NK-92 (cell line): ENCODE results near the gene WDR33.
"Not testable (repeated sequence)": the region's sequence is repeated elsewhere in the genome, so short reads cannot be mapped to it uniquely, and the experiment has no call there.

Source experiments
- DNase-seq: peaks from one replicate; lab custom pipeline; 2025; ENCODE audit not compliant: unreplicated experiment; lab: John Stamatoyannopoulos, UW

Gene WDR33

DNA sequence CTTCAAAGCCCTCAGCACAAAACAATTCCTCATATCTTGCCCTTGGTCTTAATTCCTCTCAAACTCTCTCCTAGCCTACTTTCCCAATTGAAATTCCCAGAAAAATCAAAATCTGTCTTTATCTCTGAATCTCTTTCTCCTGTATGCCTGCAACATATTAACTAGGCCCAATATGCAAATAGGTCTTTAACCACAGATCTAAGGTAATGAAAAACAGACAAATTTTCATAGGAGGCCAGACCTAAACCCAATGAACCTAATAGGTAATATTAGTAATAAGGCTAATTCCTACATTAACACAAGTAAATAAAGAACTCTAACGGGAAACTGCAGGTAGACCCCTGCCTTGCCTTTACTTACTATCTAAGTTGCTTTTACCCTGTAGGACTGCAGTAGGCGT, 41.4 kb downstream of the WDR33 start:
- no peak for DNase-seq

DNA sequence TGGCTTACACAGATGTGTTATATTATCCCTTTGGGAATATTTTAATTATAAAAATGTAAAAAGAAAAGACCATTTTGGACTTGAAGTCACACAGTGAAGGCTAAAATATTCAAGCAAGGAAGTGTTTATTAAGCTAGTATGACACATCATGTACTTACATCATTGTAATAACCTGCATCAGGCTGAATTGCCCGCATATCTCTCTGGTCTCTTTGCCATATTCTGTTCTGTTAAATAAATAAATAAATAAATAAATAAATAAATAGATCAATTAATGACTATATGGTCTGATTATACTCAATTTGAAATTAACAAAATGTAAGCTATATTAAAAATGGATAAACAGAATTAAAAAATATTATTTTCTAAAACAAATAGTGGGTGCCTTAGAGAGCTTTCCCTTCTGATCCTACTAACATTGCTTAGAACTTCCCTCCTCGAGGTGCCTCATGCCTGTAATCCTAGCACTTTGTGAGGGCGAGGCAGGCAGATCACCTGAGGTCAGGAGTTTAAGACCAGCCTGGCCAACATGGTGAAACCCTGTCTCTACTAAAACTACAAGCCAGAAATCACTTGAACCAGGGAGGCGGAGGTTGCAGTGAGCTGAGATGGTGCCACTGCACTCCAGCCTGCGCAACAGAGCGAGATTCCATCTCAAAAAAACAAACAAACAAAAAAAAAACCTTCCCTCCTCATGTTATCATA, 42.0 kb downstream of the WDR33 start:
- no peak for DNase-seq

DNA sequence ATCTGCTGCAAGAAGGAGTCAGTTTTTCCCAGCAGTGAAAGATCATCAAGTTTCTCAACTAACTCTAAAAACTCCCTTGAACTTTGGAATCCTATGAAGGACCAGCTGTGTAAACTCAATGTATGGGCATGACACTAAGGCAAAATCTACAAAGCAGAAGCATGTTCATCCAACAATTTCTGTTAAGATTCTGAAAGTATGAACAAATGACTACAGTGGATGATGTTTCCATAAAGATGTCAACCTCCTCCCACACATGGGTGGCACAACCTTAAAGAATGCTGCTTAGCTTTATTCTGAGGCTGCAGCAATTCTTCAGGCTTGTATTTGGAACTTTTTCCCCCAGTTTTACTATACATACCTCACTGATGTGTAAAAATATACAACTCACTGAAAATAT, 47.2 kb downstream of the WDR33 start:
- no peak for DNase-seq

- no peak for DNase-seq
These were observed 48.1 kb downstream of the WDR33 start for GRCh38 chr2:127762846-127763245.

DNA sequence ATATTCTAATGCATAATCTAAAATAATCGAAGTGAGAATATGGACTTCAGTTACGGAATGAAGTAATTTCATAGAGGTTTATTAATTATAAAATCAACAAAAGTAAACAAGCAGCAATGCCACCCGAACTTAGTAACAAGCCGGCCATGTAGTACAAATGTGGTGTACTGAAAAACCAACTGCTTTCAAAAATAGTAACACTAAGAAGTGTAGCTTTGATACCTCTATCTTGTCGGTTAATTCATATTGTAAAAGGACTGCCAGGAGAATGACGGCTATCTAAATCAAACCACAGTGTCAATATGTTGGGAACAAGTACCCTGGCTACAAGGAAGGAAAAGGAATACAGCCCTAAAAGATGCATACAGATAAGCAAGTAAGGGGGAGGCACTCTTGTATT, 48.5 kb downstream of the WDR33 start:
- DNase-seq: no peak

DNA sequence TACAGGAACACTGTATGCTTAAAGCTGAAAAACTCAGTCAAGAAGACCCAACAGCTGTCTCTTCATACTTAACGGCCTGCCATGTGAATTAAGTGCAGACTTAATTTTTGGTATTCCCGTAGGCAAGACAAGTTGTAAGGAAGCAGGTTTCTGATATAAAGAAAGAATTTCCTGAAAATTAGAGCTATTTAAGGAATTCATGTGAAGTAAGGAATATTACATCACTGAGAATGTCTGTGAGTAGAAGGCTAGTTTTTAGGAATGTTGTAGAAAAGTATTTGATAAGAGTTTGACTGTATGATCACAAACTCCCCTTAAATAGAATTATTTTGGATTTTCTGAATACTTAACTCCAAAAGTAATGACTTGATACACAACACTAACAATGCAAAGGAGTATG, 51.0 kb downstream of the WDR33 start:
- no peak for DNase-seq

GRCh38 chr2:127754186-127754585, 56.8 kb downstream of the WDR33 start:
- DNase-seq: no peak

DNA sequence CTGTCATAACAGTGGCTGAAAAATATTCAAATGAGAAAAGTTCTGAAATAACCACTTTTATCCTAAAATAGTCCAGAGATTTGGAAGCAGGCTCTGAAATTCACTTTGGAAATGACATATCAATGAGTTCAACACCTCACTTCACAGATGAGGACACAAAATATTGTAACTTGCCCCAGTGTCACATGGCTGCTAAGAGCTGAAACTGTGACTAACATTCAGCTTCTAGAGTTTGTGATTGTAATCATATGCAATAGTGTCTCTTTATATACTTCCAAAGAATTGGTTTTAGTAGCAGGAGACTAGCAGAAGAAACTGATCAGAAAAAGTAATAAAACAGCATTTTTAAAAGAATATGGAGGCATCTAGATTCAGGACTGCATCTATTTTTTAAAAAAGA, 57.6 kb downstream of the WDR33 start:
- DNase-seq: no peak

- DNase-seq: not testable (repeated sequence)
These were observed 61.4 kb downstream of the WDR33 start for GRCh38 chr2:127749537-127749936.

- DNase-seq: no peak
These were observed 63.4 kb downstream of the WDR33 start for GRCh38 chr2:127747621-127748020.

GRCh38 chr2:127743477-127744026, 67.4 kb downstream of the WDR33 start:
- no peak for DNase-seq

GRCh38 chr2:127740665-127741288, 70.2 kb downstream of the WDR33 start:
- DNase-seq: no peak

DNA sequence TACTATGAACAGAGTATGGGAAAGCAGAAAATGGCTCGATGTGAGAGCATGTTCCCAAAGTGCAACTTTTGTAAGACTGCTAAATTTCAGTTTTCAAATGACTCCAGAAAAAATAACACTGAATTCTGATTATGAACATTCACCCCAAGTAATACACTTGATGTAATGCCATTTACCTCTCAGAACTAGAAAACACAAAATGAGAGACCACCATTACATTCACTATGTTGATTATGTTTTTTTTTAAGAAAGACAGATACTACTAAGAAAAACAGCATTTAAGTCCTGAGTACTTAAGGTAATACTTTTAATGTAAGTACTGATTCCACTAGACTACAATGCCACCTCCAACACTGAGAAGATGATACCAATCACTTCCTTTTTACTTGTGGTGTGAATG, 71.2 kb downstream of the WDR33 start:
- no peak for DNase-seq

GRCh38 chr2:127737892-127738291, 73.1 kb downstream of the WDR33 start:
- DNase-seq: no peak

DNA sequence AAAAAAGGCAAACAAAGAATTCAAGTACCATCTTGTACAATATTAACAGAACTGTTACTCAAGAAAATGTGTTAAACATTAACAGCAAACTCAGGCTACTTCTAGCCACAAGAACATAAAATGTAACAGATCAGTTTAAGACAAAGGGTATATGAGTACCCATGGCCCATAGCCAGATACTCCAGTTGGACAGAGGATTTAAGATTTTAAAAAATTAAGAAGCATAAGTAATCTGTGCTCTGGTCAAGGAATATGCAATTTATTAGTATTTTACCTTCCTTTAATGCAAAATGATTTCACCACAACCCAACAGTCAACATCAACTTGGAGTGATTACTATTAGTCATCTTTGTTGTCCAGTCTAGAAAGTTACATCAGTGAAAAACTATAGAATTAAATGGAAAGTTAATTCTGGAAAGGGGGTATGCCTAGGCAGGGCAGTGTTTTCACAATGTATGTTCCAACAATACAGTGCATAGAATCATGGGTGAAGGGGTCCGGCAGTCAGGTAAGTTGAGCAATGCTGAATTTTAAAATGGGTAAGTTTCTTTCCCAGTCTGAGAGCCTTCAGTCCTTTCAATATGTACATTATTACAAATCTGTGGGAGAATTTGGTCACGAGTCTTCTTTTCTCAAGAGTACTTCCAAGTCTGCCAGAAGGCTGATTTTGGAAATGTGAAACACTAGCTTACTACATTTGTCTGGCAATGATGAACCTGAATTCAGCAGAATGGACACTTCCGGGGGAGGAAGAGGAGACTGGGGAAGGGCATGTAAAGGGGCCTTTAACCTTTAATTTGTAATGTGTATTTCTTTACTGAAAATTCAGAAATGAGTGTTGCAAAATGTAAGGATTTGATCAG, 75.2 kb downstream of the WDR33 start:
- DNase-seq: no peak

- no peak for DNase-seq
These were observed 75.9 kb downstream of the WDR33 start for GRCh38 chr2:127735044-127735443.

DNA sequence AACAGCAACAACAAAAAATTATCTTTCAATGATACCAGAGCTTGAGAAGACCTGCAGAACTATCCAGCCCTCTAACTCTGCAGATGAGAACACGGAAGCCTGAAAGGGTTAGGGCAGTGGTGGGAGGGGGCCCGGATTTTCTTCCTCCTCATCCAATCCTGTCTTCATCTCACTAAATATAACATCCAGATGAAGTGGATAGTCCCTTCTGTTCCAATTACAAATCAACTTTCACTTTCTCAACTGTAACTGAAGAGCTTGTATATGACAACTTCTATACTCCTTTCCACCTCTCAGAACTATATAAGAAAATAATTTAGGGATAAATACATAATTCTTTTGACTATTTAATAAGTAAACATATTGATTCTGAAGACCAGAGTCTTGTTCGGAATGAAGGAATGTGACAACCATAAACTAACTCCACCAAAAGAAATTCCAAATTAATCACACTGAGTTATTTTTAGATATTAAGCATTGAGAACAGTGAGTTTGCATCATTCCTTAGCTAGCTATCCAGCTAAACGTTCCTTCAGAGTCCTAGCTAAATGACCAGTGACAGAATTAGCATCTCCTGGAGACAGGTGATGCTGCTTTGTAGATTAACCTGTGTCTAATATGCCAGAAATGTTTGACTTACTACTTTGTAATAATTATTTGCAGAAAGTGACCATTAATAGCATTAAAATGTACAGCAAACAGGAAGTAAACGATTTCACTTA, 77.0 kb downstream of the WDR33 start:
- no peak for DNase-seq

DNA sequence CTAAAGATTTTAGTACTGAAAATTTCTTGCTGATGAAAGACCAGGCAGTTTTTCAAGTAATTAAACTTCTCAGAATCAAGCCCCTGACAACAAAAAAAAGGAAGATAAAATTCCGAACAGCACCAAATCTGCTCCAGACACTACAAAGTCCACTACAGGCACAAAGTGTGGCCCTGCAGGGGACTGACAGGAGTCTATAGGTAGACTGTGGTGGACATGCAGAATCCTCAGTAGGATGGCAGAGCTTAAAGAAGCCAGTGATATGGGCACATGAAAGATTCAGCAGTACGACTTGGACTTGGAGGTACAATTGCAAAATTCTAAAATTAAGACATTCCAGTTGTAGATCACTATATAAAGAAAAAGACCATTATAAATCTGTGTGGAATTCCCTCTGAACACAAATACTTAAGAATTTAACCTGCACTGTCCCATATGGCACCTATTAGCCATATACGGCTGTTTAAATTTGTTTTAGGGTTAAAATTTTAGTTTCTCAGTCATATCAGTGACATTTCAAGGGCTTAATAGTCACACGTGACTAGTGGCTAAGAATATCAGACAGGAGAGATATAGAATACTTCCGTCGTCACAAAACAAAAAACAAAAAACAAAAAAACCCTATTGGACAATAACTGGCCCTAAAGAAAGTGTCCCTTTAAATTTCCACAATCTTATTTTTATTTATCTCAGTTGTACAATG, 77.7 kb downstream of the WDR33 start:
- DNase-seq: no peak

- DNase-seq: no peak
These were observed 84.7 kb downstream of the WDR33 start for GRCh38 chr2:127726158-127726880.

- no peak for DNase-seq
These were observed 88.2 kb downstream of the WDR33 start for GRCh38 chr2:127722807-127723206.
